Measurements from ENCODE around the gene BRD3OS. TPM values are rescaled to one million over a fixed set of nuclear protein-coding genes. Genes with fewer than 3 reads are reported as not detected.
A peak's percentile ranks its signal among the peaks of the same experiment; 100 is the strongest.

The BRD3OS gene
- total RNA-seq, 1 donor from 2014 or later: 11.4 TPM

DNA sequence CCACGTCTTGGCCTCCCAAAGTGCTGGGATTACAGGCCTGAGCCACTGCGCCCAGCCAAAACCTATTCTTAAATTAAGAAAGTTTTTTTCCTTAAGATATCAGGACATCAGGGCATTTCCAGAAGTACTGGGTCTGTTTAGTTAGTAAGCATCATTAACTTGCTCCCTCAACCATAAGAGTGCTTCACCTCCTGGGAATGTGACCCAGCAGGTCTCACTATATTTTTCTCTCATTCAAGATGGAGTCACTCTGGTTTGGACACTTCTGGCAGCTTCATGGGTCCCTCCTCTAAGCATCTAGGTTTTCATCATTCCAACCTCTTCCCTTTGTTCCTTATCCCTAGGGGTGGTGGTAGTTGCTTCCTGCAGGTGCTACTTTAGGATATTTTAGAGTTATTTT lies 10.3 kb upstream of the BRD3OS start:
- DNase-seq (ENCODE audit: low spot score): no peak
- peaks cover 18% of the 10 kb centered on the region for H3K9me3 Mint-ChIP-seq (ENCODE audit: unreplicated experiment)
- no peak overlapping the region for H3K4me3 Mint-ChIP-seq (ENCODE audit: unreplicated experiment)
- H3K4me1 Mint-ChIP-seq (ENCODE audit: unreplicated experiment): no peaks in the 10 kb centered on the region
- H3K27me3 Mint-ChIP-seq (ENCODE audit: unreplicated experiment): peaks cover 4% of the 10 kb centered on the region
- H3K27ac Mint-ChIP-seq (ENCODE audit: unreplicated experiment): no peak overlapping the region
- peaks cover 9% of the 10 kb centered on the region for H3K36me3 Mint-ChIP-seq (ENCODE audit: low read depth, unreplicated experiment)
- TF ChIP-seq, protein P1, sequence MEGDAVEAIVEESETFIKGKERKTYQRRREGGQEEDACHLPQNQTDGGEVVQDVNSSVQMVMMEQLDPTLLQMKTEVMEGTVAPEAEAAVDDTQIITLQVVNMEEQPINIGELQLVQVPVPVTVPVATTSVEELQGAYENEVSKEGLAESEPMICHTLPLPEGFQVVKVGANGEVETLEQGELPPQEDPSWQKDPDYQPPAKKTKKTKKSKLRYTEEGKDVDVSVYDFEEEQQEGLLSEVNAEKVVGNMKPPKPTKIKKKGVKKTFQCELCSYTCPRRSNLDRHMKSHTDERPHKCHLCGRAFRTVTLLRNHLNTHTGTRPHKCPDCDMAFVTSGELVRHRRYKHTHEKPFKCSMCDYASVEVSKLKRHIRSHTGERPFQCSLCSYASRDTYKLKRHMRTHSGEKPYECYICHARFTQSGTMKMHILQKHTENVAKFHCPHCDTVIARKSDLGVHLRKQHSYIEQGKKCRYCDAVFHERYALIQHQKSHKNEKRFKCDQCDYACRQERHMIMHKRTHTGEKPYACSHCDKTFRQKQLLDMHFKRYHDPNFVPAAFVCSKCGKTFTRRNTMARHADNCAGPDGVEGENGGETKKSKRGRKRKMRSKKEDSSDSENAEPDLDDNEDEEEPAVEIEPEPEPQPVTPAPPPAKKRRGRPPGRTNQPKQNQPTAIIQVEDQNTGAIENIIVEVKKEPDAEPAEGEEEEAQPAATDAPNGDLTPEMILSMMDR (IDR thresholded peaks at IDR 0.05; ENCODE audit: unreplicated experiment): no peak

DNA sequence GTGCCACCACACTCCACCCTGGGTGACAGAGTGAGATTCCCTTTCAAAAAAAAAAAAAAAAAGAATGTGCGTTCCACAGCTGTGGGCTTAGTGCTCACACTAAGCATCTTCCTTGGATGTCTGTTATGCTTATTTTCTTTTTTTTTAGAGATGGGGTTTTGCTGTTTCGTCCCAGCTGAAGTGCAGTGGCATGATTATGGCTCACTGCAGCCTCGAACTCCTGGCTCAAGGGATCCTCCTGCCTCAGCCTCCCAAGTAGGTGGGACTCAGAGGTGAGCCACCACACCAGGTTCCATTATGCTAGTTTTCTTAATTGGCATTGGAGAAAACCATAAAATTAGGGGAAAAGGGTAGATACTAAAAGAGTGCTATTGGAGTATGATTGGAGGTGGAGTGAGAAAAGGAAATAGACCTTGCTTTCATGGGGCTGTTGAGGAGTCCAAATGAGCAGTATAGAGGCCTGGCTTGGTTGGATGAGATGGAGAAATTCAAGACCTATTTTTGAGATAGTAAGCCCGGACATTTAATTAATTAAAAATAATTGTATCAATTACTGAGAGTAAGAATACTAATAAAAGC lies 978 bp upstream of the BRD3OS start:
- Mint-ChIP-seq H3K36me3 (ENCODE audit: low read depth, unreplicated experiment) (peaks cover 4% of the 10 kb centered on the region), H3K9me3 (ENCODE audit: unreplicated experiment) (no peaks in the 10 kb centered on the region), H3K4me3 (ENCODE audit: unreplicated experiment) (peak overlapping the region; percentile 63), H3K4me1 (ENCODE audit: unreplicated experiment) (no peaks in the 10 kb centered on the region), H3K27me3 (ENCODE audit: unreplicated experiment) (peaks cover 3% of the 10 kb centered on the region), H3K27ac (ENCODE audit: unreplicated experiment) (peak overlapping the region; percentile 5)
- no peak for DNase-seq (ENCODE audit: low spot score)
- TF ChIP-seq, protein P1 (IDR thresholded peaks at IDR 0.05; ENCODE audit: unreplicated experiment): no peak

DNA sequence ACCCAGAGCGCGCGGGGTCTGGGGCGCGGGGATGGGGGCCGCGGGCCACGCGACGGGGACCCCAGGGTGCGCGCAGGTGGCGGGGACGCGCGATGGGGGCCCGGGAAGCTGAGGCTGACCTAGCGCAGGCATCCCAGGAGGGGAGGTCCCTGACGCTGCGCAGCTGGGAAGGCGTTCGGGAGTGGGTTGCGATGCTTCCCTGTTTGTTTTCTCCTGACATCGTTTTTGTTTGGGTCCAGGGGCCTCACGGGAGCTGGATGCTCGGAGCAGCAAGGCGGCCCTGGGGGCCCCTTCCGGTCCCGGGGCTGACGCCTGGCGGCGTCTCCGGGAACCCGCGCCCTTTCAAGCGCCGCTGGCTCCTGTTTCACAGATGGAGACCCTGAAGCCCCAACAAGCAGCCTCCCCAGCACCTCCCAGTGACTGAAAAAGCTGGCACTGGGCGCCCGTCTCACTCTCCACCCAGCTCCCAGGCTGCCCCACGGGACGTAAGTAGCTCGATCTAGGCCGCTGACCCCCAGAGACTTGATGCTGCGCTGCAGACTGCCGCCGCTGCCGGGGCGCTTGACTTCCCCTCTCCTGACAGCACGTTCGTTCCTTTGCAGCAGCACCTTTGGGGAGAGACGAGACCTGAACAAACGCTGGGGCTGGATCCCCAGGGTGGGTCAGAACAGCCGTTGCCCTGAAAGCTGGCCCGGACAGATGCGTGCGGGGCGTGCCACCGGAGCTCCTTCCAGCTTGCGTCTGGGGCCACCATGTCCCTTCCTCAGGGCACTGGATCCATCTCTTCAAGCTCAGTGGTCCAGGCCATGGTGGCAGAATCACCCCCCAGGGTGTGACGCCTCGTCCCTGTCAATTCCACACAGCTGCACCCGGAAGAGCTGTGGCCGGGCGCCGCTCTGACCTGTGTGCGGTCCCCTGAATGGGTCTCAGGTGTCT lies 593 bp downstream of the BRD3OS start:
- Mint-ChIP-seq H3K4me1 (ENCODE audit: unreplicated experiment) (no peaks in the 10 kb centered on the region), H3K36me3 (ENCODE audit: low read depth, unreplicated experiment) (peaks cover 4% of the 10 kb centered on the region), H3K9me3 (ENCODE audit: unreplicated experiment) (no peaks in the 10 kb centered on the region), H3K27ac (ENCODE audit: unreplicated experiment) (no peak overlapping the region), H3K4me3 (ENCODE audit: unreplicated experiment) (peak overlapping the region; percentile 76), H3K27me3 (ENCODE audit: unreplicated experiment) (peaks cover 3% of the 10 kb centered on the region)
- TF ChIP-seq, protein P1 (IDR thresholded peaks at IDR 0.05; ENCODE audit: unreplicated experiment): peak; percentile 28
- peak; percentile 55 for DNase-seq (ENCODE audit: low spot score)

DNA sequence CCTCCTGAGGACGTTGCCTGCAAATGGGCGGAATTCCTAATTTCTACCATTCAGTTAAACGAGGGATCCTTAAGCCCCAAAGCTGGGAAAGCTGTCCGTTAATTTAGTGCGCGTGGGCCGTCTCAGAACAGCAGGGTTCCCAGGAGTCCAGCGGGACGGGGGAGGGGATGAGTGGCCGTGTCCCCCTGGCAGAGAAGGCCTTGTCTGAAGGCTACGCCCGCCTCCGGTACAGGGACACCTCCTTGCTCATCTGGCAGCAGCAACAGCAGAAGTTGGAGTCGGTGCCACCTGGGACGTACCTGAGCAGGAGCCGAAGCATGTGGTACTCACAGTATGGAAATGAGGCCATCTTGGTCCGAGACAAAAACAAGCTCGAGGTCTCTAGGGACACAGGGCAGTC lies 1.3 kb downstream of the BRD3OS start:
- H3K27me3 Mint-ChIP-seq (ENCODE audit: unreplicated experiment): peaks cover 3% of the 10 kb centered on the region
- peaks cover 4% of the 10 kb centered on the region for H3K36me3 Mint-ChIP-seq (ENCODE audit: low read depth, unreplicated experiment)
- H3K4me1 Mint-ChIP-seq (ENCODE audit: unreplicated experiment): no peaks in the 10 kb centered on the region
- H3K27ac Mint-ChIP-seq (ENCODE audit: unreplicated experiment): peak overlapping the region; percentile 13
- TF ChIP-seq, protein P1 (IDR thresholded peaks at IDR 0.05; ENCODE audit: unreplicated experiment): no peak
- no peak for DNase-seq (ENCODE audit: low spot score)
- H3K4me3 Mint-ChIP-seq (ENCODE audit: unreplicated experiment): peak overlapping the region; percentile 76
- no peaks in the 10 kb centered on the region for H3K9me3 Mint-ChIP-seq (ENCODE audit: unreplicated experiment)

DNA sequence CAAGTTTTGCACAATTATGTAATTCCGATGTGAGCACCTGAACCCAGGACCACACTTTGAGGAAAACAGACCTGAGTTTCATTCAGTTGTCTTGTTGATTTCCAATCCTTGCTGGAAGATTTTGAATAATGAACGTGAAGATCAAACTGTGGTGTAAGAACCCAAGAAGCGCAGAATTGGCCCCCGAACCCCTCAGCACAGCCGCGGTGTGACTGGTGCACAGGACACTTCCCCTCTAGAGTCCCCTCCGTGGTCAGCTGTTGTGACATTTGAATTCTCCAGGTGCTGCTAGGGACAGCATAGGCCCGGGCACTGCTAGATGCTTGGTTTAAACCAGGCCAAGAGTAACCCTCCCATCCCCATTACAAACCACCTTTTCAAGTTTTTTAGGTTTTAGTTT lies 1.7 kb downstream of the BRD3OS start:
- H3K27ac Mint-ChIP-seq (ENCODE audit: unreplicated experiment): peak overlapping the region; percentile 13
- peaks cover 4% of the 10 kb centered on the region for H3K36me3 Mint-ChIP-seq (ENCODE audit: low read depth, unreplicated experiment)
- H3K9me3 Mint-ChIP-seq (ENCODE audit: unreplicated experiment): no peaks in the 10 kb centered on the region
- H3K27me3 Mint-ChIP-seq (ENCODE audit: unreplicated experiment): peaks cover 3% of the 10 kb centered on the region
- peak overlapping the region; percentile 43 for H3K4me3 Mint-ChIP-seq (ENCODE audit: unreplicated experiment)
- TF ChIP-seq, protein P1 (IDR thresholded peaks at IDR 0.05; ENCODE audit: unreplicated experiment): no peak
- H3K4me1 Mint-ChIP-seq (ENCODE audit: unreplicated experiment): no peaks in the 10 kb centered on the region
- no peak for DNase-seq (ENCODE audit: low spot score)

Measured in endothelial cell (in vitro differentiated cells).